GM12878 (cell line): ENCODE data around the gene ERP27. TPM values are rescaled to one million over a fixed set of nuclear protein-coding genes. Genes with fewer than 3 reads are reported as not detected.

Experiments
- ATAC-seq: fragments of 200-7000 bp; cut with Tn5 transposase; 3 replicates; pipeline ENCODE4 v1.9.1; 2020; ENCODE audit warnings: mild to moderate bottlenecking, moderate library complexity
- BruUV-seq: library from RNA; stranded (reverse); fragments of 400-500 nt; replicated peaks from 2 replicates; lab custom pipeline; 2021; lab: Mats Ljungman, UMichigan
- CTCF ChIA-PET: fragments of 300-600 bp; sonication (Branson Sonifier 250); formaldehyde crosslinking; extraction: SDS; loops from one replicate; lab custom pipeline; 2021; ENCODE audit warnings: inconsistent platforms; lab: Yijun Ruan, JAX
- POLR2A ChIA-PET: fragments of 350-600 bp; formaldehyde crosslinking; extraction: SDS; loops from one replicate; lab custom pipeline; 2021; ENCODE audit warnings: inconsistent platforms; lab: Charles Lee
- RAD21 ChIA-PET: fragments of 300-600 bp; sonication (Branson Sonifier 250); formaldehyde crosslinking; loops from one replicate; lab custom pipeline; 2023; ENCODE audit warnings: antibody characterized with exemption; ENCODE audit not compliant: unreplicated experiment; lab: Charles Lee
- SMC1A ChIA-PET: fragments of 300-600 bp; sonication (Branson Sonifier 250); formaldehyde crosslinking; loops from one replicate; lab custom pipeline; 2023; ENCODE audit not compliant: unreplicated experiment, uncharacterized antibody; lab: Charles Lee
- DNase-seq: peaks from one replicate; pipeline ENCODE4 v3.0.0-alpha.2; 2011; ENCODE audit warnings: low read depth, low spot score
- FAIRE-seq: peaks from 3 replicates; lab custom pipeline; 2011; peaks lifted over from hg19 to GRCh38; lab: Jason Lieb, UNC
- H2AFZ ChIP-seq: 2 replicates; pipeline ENCODE4 v1.6.0; 2011; ENCODE audit warnings: low read depth, low read length, control low read depth; ENCODE audit not compliant: control insufficient read depth
- H3K27ac ChIP-seq: 2 replicates; pipeline ENCODE4 v1.5.1; 2011; ENCODE audit warnings: control low read depth; ENCODE audit not compliant: control insufficient read depth, insufficient read depth
- H3K27me3 ChIP-seq, 2 experiments: replicated peaks in 1 of 2; 2 replicates each; pipeline versions ENCODE4 v1.6.0 to v1.6.1; 2011; ENCODE audit warnings: low read length in 1 of 2; ENCODE audit not compliant: control insufficient read depth in 2 of 2, insufficient read depth in 2 of 2
- H3K36me3 ChIP-seq, 2 experiments: 2 replicates each; pipeline ENCODE4 v1.5.1; 2011; ENCODE audit warnings: low read length in 1 of 2; ENCODE audit not compliant: control insufficient read depth in 2 of 2, insufficient read depth in 2 of 2
- H3K4me1 ChIP-seq: 2 replicates; pipeline ENCODE4 v1.6.1; 2011; ENCODE audit warnings: mild to moderate bottlenecking, low read length, moderate library complexity, mixed read lengths; ENCODE audit not compliant: control insufficient read depth, insufficient read depth
- H3K4me2 ChIP-seq: 2 replicates; pipeline ENCODE4 v1.6.0; 2011; ENCODE audit warnings: control low read depth; ENCODE audit not compliant: control insufficient read depth, insufficient read depth
- H3K4me3 ChIP-seq: fragments of 200-600 bp; sonication (generic); 2 replicates; pipeline ENCODE4 v1.5.1; 2016
- H3K79me2 ChIP-seq: 2 replicates; pipeline ENCODE4 v1.6.0; 2011; ENCODE audit warnings: low read length; ENCODE audit not compliant: control insufficient read depth, insufficient read depth
- H3K9ac ChIP-seq: 2 replicates; pipeline ENCODE4 v1.8.0; 2011; ENCODE audit warnings: low read length, control low read depth, mixed read lengths; ENCODE audit not compliant: control insufficient read depth, insufficient read depth
- H3K9me3 ChIP-seq: replicated peaks from 3 replicates; pipeline ENCODE4 v1.5.1; 2011; ENCODE audit warnings: mild to moderate bottlenecking, low read length; ENCODE audit not compliant: control insufficient read depth, insufficient read depth
- H4K20me1 ChIP-seq: 2 replicates; pipeline ENCODE4 v1.6.0; 2011; ENCODE audit not compliant: control insufficient read depth, insufficient read depth
- NR2F1 ChIP-seq: fragments of 450-650 bp; conservative IDR thresholded peaks from 2 replicates; pipeline ENCODE4 v1.6.1; 2017; ENCODE audit warnings: mild to moderate bottlenecking
- RELA ChIP-seq: fragments of 450-650 bp; IDR thresholded peaks from 2 replicates; pipeline ENCODE4 v1.8.0; 2014; ENCODE audit warnings: borderline replicate concordance; ENCODE audit not compliant: partially characterized antibody
- TCF3 ChIP-seq: IDR thresholded peaks from 2 replicates; pipeline ENCODE4 v1.6.1; 2012; ENCODE audit warnings: low read depth, mild to moderate bottlenecking, low read length, borderline replicate concordance; ENCODE audit not compliant: insufficient read depth
- ZNF24 ChIP-seq: fragments of 450-650 bp; IDR thresholded peaks from 2 replicates; pipeline ENCODE4 v1.6.1; 2017; ENCODE audit warnings: antibody characterized with exemption, mild to moderate bottlenecking
- WGBS: methylation state at CpG from one replicate; pipeline ENCODE4 v1.1.6; 2016; ENCODE audit warnings: low lambda C conversion rate; ENCODE audit not compliant: insufficient replicate concordance, insufficient coverage; ENCODE audit errors: missing lambda C conversion rate; 5-methylcytosine and 5-hydroxymethylcytosine counted together
- in situ Hi-C: fragments of 300-500 bp; cut with MboI; formaldehyde crosslinking; loops from 9 replicates; pipeline ENCODE4 v1.14.3; 2018; ENCODE audit warnings: mixed read lengths
- intact Hi-C: fragments of 100-400 bp; cut with micrococcal nuclease; formaldehyde crosslinking; loops from one replicate; pipeline ENCODE4 v1.14.2; 2022; ENCODE audit not compliant: unreplicated experiment
- polyA plus RNA-seq, 11 experiments: library from polyadenylated mRNA; depleted of rRNA in 4 of 11; unstranded in 6 of 11; stranded (reverse) in 5 of 11; fragments of >200 nt; fragmentation: Nextera tagmentation in 4 of 11; fragmentation: Illumina TruSeq in 1 of 11; extraction: Ambion mirVana in 4 of 11; extraction: Trizol in 1 of 11; gene quantifications; 1 replicate in 1 of 11; 2 replicates in 10 of 11; pipeline versions ENCODE4 v1.2.1 to v1.2.3, GENCODE V29; 2011 to 2016; ENCODE audit warnings: inconsistent platforms in 2 of 11, missing spikeins in 2 of 11, low read depth in 1 of 11
- total RNA-seq, 4 experiments: library from RNA; depleted of rRNA in 3 of 4; stranded (reverse); fragments of >200 nt in 3 of 4; fragmentation: Illumina TruSeq in 1 of 4; extraction: Trizol in 1 of 4; gene quantifications; 2 replicates each; pipeline versions ENCODE4 v1.2.1 to v1.2.3, GENCODE V29; 2013 to 2021
- TF ChIP-seq, protein P1 (sequence below): fragments of 450-650 bp; IDR thresholded peaks from 2 replicates; pipeline ENCODE4 v1.6.1; 2018; ENCODE audit warnings: mild to moderate bottlenecking, low read depth, moderate library complexity; ENCODE audit not compliant: partially characterized antibody
- TF ChIP-seq, protein P2 (sequence below): fragments of 450-650 bp; IDR thresholded peaks from 2 replicates; pipeline ENCODE4 v1.6.1; 2018; ENCODE audit warnings: borderline replicate concordance, mild to moderate bottlenecking; ENCODE audit not compliant: partially characterized antibody

The ERP27 gene
- total and polyA plus RNA-seq, 10 of the 15 experiments (the other 5 are each of a cell fraction or from before 2014, with no cell fraction given): 0.91 to 2.4 (median 1.4) TPM

DNA sequence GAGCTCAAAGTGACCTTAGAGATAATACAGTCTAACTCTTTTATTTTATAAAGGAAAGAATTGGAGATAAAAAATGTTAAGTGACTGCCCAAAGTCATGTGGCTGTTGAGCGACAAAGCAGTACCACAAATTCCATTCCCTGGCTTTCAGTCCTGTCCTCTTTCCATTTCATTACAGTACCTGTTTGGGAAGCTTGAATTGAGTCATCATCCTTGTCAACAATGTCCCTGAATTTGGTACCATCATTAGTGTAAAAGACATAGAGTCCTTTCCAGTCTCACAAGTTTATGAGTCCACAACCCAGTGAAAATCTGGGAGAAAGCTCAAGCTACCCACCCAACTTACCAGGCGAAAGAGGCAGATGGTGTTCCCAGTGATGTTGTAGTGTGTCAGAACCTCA lies 3.8 kb downstream of the ERP27 start:
- no peak overlapping the region for H3K4me3 ChIP-seq
- H3K9ac ChIP-seq: no peak overlapping the region
- intact Hi-C loops: no loop called here
- H3K4me1 ChIP-seq: no peaks in the 10 kb centered on the region; the same call in 1 of the 2 replicates
- BruUV-seq: no TSS peak
- no peaks in the 10 kb centered on the region for H3K27me3 ChIP-seq
- in situ Hi-C loops: no loop called here
- no peaks in the 10 kb centered on the region for H3K79me2 ChIP-seq
- peaks cover 0 to 4% of the 10 kb centered on the region in 2 experiments; a peak in 2 of 4 replicates for H3K36me3 ChIP-seq
- DNase-seq: no peak
- ChIA-PET CTCF (interaction anchor here (1.1 to 1.2 kb wide), 2 partner anchors 51 to 52 kb away, joined by 3 read pairs; no protein-coding TSS in a partner anchor), POLR2A (no interaction called here)
- H4K20me1 ChIP-seq: no peaks in the 10 kb centered on the region
- no peak for FAIRE-seq
- no peak overlapping the region for H3K27ac ChIP-seq
- no peaks in the 10 kb centered on the region for H3K9me3 ChIP-seq
- no peak for TF ChIP-seq NR2F1
- TF ChIP-seq, all 136 proteins: peak for 0
- no peak overlapping the region for H2AFZ ChIP-seq
- SMC1A ChIA-PET: interaction anchor here (1.8 kb wide), 1 partner anchor 11 kb away, joined by 6 read pairs; no protein-coding TSS in a partner anchor
- 100% methylated on average over 2 of the region's 2 CpGs for WGBS
- no peak overlapping the region for H3K4me2 ChIP-seq
- no peak for ATAC-seq
- RAD21 ChIA-PET: interaction anchor here (1.1 kb wide), 1 partner anchor 60 kb away, joined by 3 read pairs; no protein-coding TSS in a partner anchor

DNA sequence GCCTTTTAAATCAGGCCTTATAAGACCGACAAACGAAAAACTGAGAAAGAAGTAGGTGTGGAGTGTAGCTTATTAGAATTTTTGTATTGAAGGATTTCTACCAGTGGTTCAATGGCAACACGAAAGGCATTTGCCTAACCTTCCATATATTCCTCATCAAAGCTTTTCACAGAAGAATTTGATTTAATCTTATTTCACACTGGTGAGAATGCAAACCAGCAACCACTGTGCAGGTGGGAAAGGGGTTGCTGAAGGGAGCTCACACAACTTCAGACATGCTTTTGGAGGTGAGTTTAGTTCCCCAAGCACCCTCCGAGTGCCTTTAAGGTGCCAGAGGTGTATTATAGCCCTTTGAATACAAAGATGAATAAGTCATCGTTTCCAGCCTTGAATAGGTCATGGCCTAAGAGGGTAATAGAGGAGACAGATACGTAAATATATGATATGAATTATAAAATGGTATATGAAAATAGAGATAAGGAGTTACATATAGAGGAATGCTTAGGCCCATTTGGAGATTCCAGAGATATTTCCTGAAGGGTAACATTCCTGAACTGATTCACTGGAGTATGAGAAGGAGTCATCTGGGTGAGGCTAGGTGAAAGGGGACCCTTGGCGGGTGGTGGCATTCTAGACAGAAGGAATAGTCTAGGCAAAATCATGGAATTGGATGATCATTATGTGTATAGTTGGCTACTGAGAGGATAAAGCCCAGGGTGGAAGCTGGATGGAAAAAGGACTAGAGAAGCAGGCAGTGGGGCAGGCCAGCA lies 6.4 kb downstream of the ERP27 start:
- peaks cover 0 to 4% of the 10 kb centered on the region in 2 experiments; a peak in 2 of 4 replicates for H3K36me3 ChIP-seq
- POLR2A ChIA-PET: no interaction called here
- SMC1A ChIA-PET: interaction anchor here (0.8 to 1.2 kb wide), 3 partner anchors 12 to 17 kb away, joined by 3 to 6 read pairs (median 3); no protein-coding TSS in a partner anchor

More for the DNA sequence above, 6.4 kb downstream of the ERP27 start:
- BruUV-seq: no TSS peak
- Histone ChIP-seq H4K20me1 (no peaks in the 10 kb centered on the region), H3K27me3 (no peaks in the 10 kb centered on the region), H3K4me1 (no peaks in the 10 kb centered on the region), H2AFZ (no peak overlapping the region), H3K9me3 (no peaks in the 10 kb centered on the region), H3K4me3 (no peak overlapping the region), H3K4me2 (no peak overlapping the region), H3K27ac (no peak overlapping the region), H3K9ac (no peak overlapping the region), H3K79me2 (no peaks in the 10 kb centered on the region)
- intact Hi-C loops: no loop called here
- in situ Hi-C loops: no loop called here
- ATAC-seq: no peak
- RAD21 ChIA-PET: interaction anchor here (1.0 to 1.1 kb wide), 2 partner anchors 64 to 84 kb away, joined by 3 read pairs; no protein-coding TSS in a partner anchor
- WGBS: 91% methylated on average over 7 of the region's 7 CpGs
- no peak for TF ChIP-seq RELA
- TF ChIP-seq, protein P1, sequence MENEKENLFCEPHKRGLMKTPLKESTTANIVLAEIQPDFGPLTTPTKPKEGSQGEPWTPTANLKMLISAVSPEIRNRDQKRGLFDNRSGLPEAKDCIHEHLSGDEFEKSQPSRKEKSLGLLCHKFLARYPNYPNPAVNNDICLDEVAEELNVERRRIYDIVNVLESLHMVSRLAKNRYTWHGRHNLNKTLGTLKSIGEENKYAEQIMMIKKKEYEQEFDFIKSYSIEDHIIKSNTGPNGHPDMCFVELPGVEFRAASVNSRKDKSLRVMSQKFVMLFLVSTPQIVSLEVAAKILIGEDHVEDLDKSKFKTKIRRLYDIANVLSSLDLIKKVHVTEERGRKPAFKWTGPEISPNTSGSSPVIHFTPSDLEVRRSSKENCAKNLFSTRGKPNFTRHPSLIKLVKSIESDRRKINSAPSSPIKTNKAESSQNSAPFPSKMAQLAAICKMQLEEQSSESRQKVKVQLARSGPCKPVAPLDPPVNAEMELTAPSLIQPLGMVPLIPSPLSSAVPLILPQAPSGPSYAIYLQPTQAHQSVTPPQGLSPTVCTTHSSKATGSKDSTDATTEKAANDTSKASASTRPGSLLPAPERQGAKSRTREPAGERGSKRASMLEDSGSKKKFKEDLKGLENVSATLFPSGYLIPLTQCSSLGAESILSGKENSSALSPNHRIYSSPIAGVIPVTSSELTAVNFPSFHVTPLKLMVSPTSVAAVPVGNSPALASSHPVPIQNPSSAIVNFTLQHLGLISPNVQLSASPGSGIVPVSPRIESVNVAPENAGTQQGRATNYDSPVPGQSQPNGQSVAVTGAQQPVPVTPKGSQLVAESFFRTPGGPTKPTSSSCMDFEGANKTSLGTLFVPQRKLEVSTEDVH: no peak
- no peak for TF ChIP-seq ZNF24
- no peak for TF ChIP-seq TCF3
- TF ChIP-seq, protein P2, sequence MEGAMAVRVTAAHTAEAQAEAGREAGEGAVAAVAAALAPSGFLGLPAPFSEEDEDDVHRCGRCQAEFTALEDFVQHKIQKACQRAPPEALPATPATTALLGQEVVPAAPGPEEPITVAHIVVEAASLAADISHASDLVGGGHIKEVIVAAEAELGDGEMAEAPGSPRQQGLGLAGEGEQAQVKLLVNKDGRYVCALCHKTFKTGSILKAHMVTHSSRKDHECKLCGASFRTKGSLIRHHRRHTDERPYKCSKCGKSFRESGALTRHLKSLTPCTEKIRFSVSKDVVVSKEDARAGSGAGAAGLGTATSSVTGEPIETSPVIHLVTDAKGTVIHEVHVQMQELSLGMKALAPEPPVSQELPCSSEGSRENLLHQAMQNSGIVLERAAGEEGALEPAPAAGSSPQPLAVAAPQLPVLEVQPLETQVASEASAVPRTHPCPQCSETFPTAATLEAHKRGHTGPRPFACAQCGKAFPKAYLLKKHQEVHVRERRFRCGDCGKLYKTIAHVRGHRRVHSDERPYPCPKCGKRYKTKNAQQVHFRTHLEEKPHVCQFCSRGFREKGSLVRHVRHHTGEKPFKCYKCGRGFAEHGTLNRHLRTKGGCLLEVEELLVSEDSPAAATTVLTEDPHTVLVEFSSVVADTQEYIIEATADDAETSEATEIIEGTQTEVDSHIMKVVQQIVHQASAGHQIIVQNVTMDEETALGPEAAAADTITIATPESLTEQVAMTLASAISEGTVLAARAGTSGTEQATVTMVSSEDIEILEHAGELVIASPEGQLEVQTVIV: no peak
- no peak for FAIRE-seq
- CTCF ChIA-PET: interaction anchor here (0.6 to 1.1 kb wide), 2 partner anchors 26 to 53 kb away, joined by 3 to 6 read pairs; no protein-coding TSS in a partner anchor
- no peak for DNase-seq
